Muscle of arm (tissue), 14 donors: Measurements from ENCODE around the gene OR1A1. TPM values are rescaled to one million over a fixed set of nuclear protein-coding genes. Genes with fewer than 3 reads are reported as not detected.
"Not testable (repeated sequence)": the region's sequence is repeated elsewhere in the genome, so short reads cannot be mapped to it uniquely, and the experiment has no call there.

Source experiments
- DNase-seq: peaks from one replicate; pipeline ENCODE4 v3.0.0-alpha.2; 2013
- long read RNA-seq, 11 donors: transcript quantifications; one replicate each; lab custom pipeline, GENCODE V29; 2026
- polyA plus RNA-seq, 12 donors: library from polyadenylated mRNA; unstranded; fragments of 120-200 nt; gene quantifications; one replicate each; pipeline ENCODE4 v1.2.1, GENCODE V29; 2013; ENCODE audit not compliant: insufficient read length in 12 of 12

Gene OR1A1, protein sequence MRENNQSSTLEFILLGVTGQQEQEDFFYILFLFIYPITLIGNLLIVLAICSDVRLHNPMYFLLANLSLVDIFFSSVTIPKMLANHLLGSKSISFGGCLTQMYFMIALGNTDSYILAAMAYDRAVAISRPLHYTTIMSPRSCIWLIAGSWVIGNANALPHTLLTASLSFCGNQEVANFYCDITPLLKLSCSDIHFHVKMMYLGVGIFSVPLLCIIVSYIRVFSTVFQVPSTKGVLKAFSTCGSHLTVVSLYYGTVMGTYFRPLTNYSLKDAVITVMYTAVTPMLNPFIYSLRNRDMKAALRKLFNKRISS
- polyA plus RNA-seq = under 1 TPM in 1 of 12 donors, not detected in 11; 0.05 TPM
- long read RNA-seq, donor 1 = 0 reads
- long read RNA-seq, donor 2 = 0 reads
- long read RNA-seq, donor 3 = 0 reads
- long read RNA-seq, donor 4 = 0 reads
- long read RNA-seq, donor 5 = 0 reads
- long read RNA-seq, donor 6 = 0 reads
- long read RNA-seq, donor 7 = 0 reads
- long read RNA-seq, donor 8 = 0 reads
- long read RNA-seq, donor 9 = 0 reads
- long read RNA-seq, donor 10 = 0 reads
- long read RNA-seq, donor 11 = 0 reads

DNA sequence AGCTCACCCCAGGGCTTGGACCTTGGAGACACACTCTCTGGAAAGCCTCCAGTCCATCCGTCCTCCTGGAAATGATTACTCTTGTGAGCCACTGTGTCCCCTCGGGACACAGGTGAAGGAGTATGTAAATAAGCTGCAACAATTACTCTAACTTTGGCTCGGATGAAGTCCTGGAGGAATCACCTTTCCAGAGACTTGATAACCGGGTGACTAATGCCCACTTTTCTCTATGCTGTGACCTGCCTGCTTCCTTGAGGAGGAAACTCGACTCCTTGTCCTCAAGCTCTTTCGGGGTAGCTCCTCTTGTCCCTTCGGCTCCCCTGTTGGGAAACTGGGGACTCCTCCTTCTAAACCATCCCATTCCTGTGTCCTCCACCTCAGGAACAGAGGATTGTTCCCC, at the start of gene OR1A1:
Gene OR1A1 (plus strand): TSS at position 301 of the 400 bp plus-strand sequence. CDS start 7,954 bp downstream, outside the sequence.
- DNase-seq = no peak

DNA sequence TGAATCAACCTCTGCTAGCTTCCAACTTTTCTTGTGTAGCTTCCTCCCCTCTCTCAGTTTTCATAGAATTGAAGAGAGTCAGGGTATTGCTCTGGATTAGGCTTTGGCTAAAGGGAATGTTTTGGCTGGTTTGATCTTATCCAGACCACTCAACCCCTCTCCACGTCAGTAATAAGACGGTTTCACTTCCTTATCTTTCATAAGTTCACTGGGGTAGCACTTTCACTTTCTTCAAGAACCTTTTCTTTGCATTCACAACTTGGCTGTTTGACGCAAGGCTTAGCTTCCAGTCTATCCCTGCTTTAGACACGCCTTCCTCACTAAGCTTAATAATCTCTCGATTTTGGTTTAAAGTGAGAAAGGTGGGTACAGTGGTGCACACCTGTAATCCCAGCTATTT, 39.9 kb upstream of the OR1A1 start:
- DNase-seq = no peak

DNA sequence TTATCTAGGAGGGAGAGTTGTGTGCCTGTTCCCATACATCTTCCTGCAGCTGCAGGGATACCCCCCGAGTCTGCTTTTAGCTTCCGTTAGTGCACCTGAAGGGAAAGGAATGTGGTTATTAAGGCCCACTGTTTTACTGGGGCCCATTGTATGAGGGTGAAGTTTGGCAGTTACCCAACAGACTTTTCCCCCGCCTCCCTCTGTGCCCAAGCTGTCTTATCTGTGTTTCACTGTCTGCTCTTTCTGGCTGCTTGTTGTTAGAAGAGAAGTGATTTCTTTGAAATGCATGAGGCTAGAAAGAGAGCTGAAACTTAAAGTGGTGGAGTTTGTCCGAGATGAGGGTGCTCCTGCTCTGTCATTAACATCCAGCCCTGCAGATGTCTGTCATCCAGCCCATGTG, 17.5 kb upstream of the OR1A1 start:
- DNase-seq = no peak

DNA sequence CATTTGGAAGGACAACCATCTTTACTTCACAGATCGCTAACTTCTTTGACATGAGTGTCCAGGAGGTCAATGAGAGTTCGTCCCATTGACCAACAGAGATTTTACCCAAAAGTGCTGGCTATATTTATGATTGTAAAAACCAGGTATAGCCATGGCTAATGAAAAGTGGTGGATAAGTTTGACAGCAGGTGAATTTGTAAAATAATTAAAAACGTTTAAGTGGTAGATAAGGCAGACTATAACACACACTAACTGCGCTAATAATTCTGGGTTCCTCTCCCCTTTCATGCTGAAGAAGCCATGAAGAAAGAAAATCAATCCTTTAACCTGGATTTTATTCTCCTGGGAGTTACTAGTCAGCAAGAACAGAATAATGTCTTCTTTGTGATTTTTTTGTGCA, 10.2 kb upstream of the OR1A1 start, which contains the start of gene OR1A2:
Gene OR1A2 (plus strand): TSS at position 301 of the 400 bp plus-strand sequence. CDS start 0 bp downstream, at position 301.
- DNase-seq = no peak

DNA sequence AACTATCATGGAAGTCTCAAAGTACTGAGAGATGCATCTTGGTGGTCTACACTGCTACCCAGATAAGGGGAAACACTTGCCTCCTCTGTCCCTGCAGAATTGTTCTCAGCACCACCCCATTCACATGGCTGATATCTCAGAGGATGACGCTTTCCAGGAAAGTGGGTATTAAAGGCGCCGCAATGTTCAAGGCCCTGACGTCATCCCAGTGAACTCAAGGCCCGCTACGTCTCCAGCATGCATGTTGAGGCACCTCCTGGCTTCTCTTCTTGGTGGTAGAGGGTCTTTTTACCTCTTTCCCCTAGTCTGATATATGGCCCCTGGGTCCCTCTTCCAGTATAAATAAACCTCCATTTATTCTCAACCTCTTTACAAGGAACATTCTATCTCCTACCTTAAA, 1.0 kb downstream of the OR1A1 start:
- DNase-seq = no peak

DNA sequence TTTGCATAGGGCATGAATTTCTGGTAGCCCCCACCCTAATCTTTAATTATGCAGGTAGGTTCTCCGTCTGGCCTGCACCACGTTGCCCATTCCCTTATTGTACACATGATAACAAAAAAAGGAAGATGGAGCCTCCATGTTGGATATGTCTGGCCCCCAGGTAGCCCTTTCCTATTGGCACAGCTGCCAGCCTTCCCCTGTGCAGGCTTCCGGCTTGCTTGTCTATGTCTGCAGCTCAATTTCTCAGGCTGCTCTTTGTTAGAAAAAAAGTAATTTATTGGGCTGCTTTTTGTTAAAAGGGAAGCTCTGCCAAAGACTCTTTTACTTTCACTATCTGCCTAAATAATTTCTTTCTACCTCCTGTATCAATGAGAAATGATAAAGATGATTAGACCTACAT, 5.5 kb downstream of the OR1A1 start:
- no peak for DNase-seq

DNA sequence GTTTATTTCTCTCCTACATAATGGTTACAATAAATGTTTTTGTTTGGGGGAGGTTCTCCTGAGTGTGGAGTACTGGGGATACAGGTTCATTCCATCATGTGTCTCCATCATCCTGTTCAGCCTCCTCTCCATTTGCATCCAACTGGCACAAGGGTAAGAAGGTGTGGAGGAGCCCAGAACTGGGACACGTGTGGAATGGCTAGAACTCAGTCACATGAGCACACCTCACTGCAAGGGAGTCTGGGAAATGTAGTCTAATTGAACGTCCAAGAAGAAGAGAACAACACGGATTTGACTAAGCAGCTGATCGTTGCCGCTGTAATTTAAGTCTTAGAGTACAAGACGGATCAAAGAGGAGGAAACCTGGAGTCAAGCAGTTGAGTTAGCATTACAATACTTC, 6.1 kb downstream of the OR1A1 start:
- no peak for DNase-seq

DNA sequence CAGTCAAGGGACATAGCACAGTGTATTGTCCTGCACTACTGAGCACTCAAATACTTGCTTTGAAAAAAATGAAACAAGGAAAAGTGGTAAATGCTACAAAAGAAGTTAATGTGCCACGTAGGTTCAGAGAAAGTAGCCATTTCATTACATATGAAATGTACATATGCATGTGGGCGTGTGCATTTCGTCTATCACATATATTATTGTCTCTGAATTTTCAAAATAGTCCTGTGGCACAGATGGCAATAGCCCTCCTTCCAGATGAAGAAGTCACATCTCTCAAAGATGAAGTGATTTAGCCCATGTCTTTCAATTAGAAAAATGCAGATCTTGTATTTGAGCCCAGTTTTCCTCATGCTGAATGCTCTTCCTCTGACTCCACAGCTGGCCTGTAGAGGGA, 12.5 kb downstream of the OR1A1 start:
- not testable (repeated sequence) for DNase-seq

DNA sequence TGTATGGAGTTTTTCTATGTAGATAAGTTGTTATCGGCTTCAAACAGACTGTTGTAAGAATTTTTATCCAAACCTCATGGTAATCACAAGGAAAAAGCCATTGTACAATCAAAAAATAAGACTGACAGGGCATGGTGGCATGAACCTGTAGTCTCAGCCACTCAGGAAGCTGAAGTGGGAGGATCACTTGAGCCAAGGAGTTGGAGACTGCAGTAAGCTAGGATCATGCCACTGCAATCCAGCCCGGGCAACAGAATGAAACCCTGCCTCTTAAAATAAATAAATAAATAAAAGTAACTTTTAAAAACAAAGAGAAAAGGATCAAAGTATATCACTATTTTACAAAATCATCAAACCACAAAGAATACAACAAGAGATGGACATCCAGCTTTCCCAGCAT, 14.4 kb downstream of the OR1A1 start:
- no peak for DNase-seq

DNA sequence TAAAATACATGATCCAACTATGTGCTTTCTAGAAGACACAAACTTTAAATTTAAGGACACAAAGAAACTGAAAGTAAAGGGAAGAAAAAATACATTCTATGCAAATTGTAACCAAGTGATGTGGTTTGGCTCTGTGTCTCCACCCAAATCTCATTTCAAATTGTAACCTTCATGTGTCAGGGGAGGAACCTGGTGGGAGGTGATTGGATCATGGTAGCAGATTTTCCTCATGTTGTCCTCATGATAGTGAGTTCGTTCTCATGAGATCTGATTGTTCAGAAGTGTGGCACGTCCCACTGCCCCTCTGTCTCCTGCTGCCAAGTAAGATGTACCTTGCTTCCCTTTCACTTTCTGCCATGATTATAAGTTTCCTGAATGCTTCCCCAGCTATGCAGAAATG, 15.0 kb downstream of the OR1A1 start:
- no peak for DNase-seq

DNA sequence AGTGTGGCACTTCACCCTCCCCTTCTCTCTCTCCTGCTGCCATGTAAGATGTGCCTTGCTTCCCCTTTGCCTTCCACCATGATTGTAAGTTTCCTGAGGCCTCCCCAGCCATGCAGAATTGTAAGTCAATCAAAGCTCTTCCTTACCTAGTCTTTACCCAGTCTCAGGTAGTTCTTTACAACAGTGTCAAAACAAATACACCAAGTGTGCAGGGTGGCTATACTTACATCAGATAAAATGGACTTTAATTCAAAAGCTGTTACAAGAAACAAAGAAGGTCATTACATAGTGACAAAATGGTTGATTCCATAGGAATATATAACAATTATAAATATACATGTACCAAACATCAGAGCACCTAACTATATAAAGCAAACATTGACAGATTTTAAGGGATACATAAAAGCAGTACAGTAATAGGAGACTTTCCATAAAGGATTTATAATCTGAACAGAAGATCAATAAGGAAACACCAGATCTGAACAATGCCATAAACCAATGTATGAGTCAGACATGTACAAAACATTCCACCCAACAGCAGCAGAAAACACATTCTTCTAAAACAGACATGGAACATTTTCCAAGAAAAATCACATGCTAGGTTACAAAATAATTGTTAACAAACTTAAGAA, 17.4 kb downstream of the OR1A1 start:
- DNase-seq = not testable (repeated sequence)

DNA sequence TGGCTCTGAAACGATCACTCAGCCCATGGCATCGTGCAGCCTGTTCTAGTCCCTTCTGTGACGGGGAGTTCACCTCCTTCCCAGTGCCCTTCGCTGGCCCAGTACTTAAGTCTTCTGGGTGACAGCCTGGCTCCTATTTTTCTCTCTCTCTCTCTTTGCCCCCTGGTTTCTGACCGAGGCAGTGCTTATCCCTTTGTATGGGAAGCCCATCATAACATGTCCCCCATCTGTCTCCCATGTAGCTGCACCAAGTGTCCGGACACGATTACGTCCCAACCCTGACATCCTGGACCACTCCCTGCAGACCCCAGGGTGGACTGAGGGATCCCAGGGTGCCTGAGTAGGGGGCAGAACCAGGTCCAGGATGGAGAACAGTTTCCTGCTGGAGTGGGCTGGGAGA, 24.8 kb downstream of the OR1A1 start:
- DNase-seq = not testable (repeated sequence)

DNA sequence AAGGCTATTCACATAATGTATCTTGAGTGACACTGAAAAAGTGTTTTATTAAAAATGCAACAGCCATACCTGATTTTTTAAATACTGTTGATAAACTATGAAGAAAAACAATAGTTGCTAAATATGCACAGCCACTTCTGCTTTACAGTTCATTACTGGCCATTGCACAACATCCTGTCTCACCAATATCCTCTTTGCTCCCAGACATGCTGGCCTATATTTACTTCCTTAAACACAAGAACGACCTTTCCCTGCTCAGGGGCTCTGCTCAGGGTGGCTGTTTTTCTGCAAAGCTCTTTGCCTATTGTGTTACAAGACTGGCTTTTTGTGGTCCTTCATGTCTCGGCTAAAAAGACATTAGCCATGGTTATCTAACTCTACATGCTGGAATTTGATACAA, 31.2 kb downstream of the OR1A1 start:
- not testable (repeated sequence) for DNase-seq

DNA sequence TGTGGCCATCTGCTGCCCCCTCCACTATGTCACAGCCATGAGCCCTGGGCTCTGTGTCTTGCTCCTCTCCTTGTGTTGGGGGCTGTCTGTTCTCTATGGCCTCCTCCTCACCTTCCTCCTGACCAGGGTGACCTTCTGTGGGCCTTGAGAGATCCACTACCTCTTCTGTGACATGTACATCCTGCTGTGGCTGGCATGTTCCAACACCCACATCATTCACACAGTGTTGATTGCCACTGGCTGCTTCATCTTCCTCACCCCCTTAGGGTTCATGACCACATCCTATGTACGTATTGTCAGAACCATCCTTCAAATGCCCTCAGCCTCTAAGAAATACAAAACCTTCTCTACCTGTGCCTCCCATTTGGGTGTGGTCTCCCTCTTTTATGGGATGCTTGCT, 33.6 kb downstream of the OR1A1 start:
- not testable (repeated sequence) for DNase-seq

DNA sequence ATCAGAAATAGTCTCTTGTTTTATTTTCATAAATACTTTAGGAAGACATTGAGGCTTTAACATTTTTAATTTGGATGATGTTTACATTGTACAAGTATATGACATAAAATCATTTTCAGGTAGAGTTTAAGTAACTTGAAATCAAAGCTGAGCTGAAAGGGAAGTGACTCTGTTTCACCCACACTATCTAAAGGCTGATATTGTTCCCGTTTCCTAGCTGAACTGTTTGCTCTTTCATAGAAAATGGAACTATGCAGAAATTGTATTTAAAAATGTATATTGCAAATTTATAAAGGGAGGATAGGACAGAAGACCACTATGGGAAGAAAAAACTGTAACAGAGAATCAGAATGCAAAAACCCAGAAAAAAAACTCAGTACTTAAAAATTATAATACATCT, 37.4 kb downstream of the OR1A1 start:
- not testable (repeated sequence) for DNase-seq

DNA sequence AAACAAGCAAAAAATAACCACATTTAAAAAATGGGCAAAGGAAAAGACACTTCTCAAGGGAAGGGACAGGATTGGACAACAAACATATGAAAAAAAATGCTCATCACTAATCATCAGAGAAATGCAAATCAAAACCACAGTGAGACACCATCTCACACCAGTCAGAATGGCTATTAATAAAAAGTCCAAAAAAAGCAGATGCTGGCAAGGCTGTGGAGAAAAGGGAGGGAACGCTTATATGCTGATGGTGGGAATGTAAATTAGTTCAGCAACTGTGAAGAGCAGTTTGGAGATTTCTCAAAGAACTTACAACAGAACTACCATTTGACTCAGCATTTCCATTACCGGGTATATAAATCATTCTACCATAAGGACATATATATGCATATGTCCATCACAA, 41.5 kb downstream of the OR1A1 start:
- not testable (repeated sequence) for DNase-seq

DNA sequence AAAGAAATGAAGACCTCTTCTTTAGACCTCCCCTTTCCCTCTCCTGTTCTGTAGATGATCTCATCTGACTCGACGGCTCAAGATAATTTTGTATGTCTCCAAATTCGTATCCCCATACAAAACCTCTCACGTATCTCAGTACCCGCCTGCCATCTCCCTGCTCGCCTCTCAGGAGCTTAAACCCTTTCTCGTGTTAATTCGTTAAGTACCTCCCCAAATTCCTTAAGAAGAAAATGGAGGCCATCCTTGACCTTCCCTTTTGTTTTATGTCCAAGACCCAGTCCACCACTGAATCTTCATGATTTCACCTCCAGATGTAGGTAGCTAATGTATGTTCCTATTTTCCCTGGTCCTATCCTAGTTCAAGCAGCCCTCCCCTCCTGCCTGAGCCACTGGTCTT, 49.1 kb downstream of the OR1A1 start:
- no peak for DNase-seq

DNA sequence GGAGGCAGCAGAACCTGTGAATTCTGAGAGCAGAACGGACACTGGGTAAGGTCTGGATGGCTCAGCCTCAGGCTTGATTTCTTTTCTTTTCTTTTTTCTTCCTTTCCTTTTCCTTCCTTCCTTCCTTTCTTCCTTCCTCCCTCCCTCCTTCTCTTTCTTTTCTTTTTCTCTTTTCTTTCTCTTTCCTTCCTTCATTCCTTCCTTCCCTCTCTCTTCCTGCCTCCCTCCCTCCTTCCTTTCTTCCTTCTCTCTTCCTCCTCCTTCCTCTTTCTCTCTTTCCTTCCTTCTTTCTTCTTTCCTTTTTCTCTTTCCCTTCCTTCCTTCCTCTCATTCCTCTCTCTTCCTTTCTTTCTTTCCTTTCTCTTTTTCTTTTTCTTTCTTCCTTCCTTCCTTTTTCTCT, 52.7 kb downstream of the OR1A1 start:
- DNase-seq = no peak

DNA sequence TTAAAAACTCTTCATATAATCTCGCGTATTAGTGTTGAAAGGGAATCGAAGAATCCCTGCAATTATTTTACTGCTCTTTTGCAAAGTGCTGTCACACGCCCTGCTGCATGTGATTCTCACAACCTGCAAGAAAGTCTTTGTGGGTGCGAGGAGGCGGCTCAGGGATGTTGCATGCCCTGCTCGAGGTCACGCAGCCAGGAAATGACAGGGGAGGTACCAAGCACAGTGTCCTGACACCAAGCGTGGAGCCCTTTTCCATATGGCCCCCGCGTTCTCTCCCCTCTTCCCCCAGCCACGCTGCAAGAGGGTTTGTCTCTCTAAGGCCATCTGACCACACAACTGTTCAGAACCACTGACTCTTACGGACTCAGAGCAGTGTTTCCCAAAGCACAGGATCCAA, 53.1 kb downstream of the OR1A1 start:
- no peak for DNase-seq
